PC-9 (cell line): ENCODE results near the gene DTD2. TPM values are rescaled to one million over a fixed set of nuclear protein-coding genes. Genes with fewer than 3 reads are reported as not detected.
A peak's percentile ranks its signal among the peaks of the same experiment; 100 is the strongest.

ENCODE experiments used
- BruUV-seq: library from RNA; stranded (reverse); fragments of 400-500 nt; replicated peaks from 2 replicates; lab custom pipeline; 2021; lab: Mats Ljungman, UMichigan
- CTCF ChIA-PET: fragments of 300-600 bp; sonication (Branson Sonifier 250); formaldehyde crosslinking; loops from one replicate; lab custom pipeline; 2022; ENCODE audit warnings: antibody characterized with exemption; lab: Charles Lee
- POLR2A ChIA-PET: fragments of 300-600 bp; sonication (Branson Sonifier 250); formaldehyde crosslinking; loops from one replicate; lab custom pipeline; 2022; ENCODE audit warnings: antibody characterized with exemption; ENCODE audit not compliant: unreplicated experiment; lab: Charles Lee
- DNase-seq, 2 experiments: peaks; one replicate each; pipeline versions ENCODE4 v3.0.0 to v3.0.0-alpha.2; 2015 to 2022; ENCODE audit warnings: mixed read lengths in 1 of 2
- H2AFZ ChIP-seq: fragments of 200-600 bp; sonication (generic); 2 replicates; pipeline ENCODE4 v1.8.1; 2017; ENCODE audit warnings: antibody characterized with exemption
- H3F3A ChIP-seq: fragments of 200-600 bp; sonication (generic); 2 replicates; pipeline ENCODE4 v1.8.1; 2017; ENCODE audit warnings: antibody characterized with exemption, mild to moderate bottlenecking, low read depth; ENCODE audit not compliant: insufficient read depth
- H3K27ac ChIP-seq: fragments of 200-600 bp; sonication (generic); 2 replicates; pipeline ENCODE4 v1.6.1; 2016; ENCODE audit warnings: mixed run types
- H3K27me3 ChIP-seq: fragments of 200-600 bp; sonication (generic); 2 replicates; pipeline ENCODE4 v1.6.1; 2016; ENCODE audit warnings: low read depth, mixed run types; ENCODE audit not compliant: insufficient read depth
- H3K36me3 ChIP-seq: fragments of 200-600 bp; sonication (generic); 2 replicates; pipeline ENCODE4 v1.6.1; 2016; ENCODE audit warnings: low read depth, mixed run types
- H3K4me1 ChIP-seq: fragments of 200-600 bp; sonication (generic); replicated peaks from 2 replicates; pipeline ENCODE4 v1.6.1; 2016; ENCODE audit warnings: mixed run types; ENCODE audit not compliant: insufficient read depth
- H3K4me2 ChIP-seq: fragments of 200-600 bp; sonication (generic); 2 replicates; pipeline ENCODE4 v1.6.1; 2017; ENCODE audit warnings: mixed run types
- H3K4me3 ChIP-seq: fragments of 200-600 bp; sonication (generic); 2 replicates; pipeline ENCODE4 v1.6.1; 2016; ENCODE audit warnings: mixed run types
- H3K79me2 ChIP-seq: fragments of 200-600 bp; sonication (generic); 2 replicates; pipeline ENCODE4 v1.6.1; 2017; ENCODE audit warnings: low read depth, mixed run types
- H3K9me2 ChIP-seq: fragments of 200-600 bp; sonication (generic); 2 replicates; pipeline ENCODE4 v1.8.1; 2017; ENCODE audit warnings: mild to moderate bottlenecking; ENCODE audit not compliant: insufficient read depth
- H3K9me3 ChIP-seq: fragments of 200-600 bp; sonication (generic); 2 replicates; pipeline ENCODE4 v1.8.1; 2016; ENCODE audit warnings: low read depth; ENCODE audit not compliant: insufficient read depth
- H4K20me1 ChIP-seq: fragments of 200-600 bp; sonication (generic); 2 replicates; pipeline ENCODE4 v1.8.1; 2017; ENCODE audit not compliant: insufficient read depth
- EZH2 ChIP-seq: fragments of 200-600 bp; sonication (generic); IDR thresholded peaks from 2 replicates; pipeline ENCODE4 v1.8.0; 2017; ENCODE audit warnings: antibody characterized with exemption, low read depth
- intact Hi-C: fragments of 100-400 bp; cut with micrococcal nuclease; formaldehyde crosslinking; loops from one replicate; pipeline ENCODE4 v1.10.0; 2022; ENCODE audit not compliant: unreplicated experiment
- total RNA-seq: library from RNA; stranded (reverse); gene quantifications from 2 replicates; pipeline ENCODE4 v1.2.3, GENCODE V29; 2021
- TF ChIP-seq, protein P1 (sequence below): fragments of 200-600 bp; sonication (generic); conservative IDR thresholded peaks from 2 replicates; pipeline ENCODE4 v1.6.1; 2017; ENCODE audit warnings: mixed run types, antibody characterized with exemption, mild to moderate bottlenecking, moderate library complexity

Gene DTD2
- total RNA-seq, 1 experiment from 2014 or later = 10.1 TPM

DNA sequence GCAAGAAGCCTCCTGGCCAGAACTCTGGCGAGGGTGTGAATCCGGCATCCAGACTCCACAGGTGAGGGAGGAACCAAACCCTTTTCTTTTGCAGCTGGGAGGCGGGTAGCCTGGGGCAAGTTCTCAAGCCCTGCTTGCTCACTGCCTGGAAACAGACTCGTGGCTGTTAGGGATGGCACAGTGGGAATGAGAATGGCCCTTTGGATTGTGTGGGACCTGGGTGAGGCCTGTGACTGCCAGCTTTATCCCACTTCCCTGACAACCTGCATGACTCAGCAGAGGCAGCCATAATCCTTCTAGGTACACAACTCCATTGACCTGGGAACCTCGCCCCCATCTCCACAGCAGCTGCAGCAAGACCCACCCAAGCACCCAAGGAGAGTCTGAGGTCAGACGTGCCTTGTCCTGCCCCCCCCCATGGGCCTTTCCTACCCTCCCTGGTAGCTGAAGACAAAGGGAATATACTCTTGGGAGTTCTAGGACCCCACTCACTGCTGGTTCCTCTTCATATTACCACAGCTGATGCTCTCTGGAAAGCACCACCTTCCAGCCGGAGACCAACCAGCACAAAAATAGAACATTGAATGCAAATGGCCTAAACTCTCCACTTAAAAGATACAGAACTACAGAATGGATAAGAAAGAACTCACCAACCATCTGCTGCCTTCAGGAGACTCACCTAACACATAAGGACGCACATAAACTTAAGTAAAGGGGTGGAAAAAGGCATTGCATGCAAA is 35.6 kb upstream of the DTD2 start:
- CTCF ChIA-PET = no interaction called here
- no peak overlapping the region for H3K27ac ChIP-seq
- peak in 1 of 2 experiments; percentile 21 for DNase-seq

DNA sequence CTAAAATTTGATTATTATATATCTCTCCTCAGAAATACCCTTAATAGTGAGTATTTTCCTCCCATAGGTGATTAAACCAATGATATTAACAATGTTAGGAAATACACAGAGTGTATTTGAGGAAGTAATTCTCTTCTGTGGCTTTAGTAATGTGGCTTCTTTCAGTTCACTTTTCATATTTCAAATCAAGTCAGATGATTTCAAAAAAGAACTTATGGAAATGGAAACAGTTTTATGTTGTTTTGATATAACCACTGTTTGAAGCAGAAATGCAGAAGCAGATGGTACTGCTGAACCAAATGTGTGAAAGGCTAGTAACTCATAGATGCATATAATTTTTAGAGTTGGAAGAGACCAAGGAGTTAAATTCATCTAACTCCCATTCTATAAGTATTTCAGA is 32.4 kb upstream of the DTD2 start:
- Histone ChIP-seq H3K36me3 (no peaks in the 10 kb centered on the region), H3K4me1 (no peaks in the 10 kb centered on the region), H3K9me2 (no peaks in the 10 kb centered on the region), H3F3A (no peaks in the 10 kb centered on the region), H3K27me3 (no peaks in the 10 kb centered on the region), H3K79me2 (no peaks in the 10 kb centered on the region), H3K4me2 (no peak overlapping the region), H3K9me3 (no peaks in the 10 kb centered on the region), H3K4me3 (no peak overlapping the region), H3K27ac (no peak overlapping the region), H4K20me1 (no peaks in the 10 kb centered on the region), H2AFZ (no peak overlapping the region)
- no peak for DNase-seq
- ChIA-PET POLR2A (no interaction called here), CTCF (no interaction called here)
- BruUV-seq = no TSS peak
- TF ChIP-seq, protein P1, sequence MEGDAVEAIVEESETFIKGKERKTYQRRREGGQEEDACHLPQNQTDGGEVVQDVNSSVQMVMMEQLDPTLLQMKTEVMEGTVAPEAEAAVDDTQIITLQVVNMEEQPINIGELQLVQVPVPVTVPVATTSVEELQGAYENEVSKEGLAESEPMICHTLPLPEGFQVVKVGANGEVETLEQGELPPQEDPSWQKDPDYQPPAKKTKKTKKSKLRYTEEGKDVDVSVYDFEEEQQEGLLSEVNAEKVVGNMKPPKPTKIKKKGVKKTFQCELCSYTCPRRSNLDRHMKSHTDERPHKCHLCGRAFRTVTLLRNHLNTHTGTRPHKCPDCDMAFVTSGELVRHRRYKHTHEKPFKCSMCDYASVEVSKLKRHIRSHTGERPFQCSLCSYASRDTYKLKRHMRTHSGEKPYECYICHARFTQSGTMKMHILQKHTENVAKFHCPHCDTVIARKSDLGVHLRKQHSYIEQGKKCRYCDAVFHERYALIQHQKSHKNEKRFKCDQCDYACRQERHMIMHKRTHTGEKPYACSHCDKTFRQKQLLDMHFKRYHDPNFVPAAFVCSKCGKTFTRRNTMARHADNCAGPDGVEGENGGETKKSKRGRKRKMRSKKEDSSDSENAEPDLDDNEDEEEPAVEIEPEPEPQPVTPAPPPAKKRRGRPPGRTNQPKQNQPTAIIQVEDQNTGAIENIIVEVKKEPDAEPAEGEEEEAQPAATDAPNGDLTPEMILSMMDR = no peak
- TF ChIP-seq EZH2 = no peak
- intact Hi-C loops = no loop called here

More for the DNA sequence above, 35.6 kb upstream of the DTD2 start:
- no peaks in the 10 kb centered on the region for H4K20me1 ChIP-seq
- H3K36me3 ChIP-seq = no peaks in the 10 kb centered on the region
- no peaks in the 10 kb centered on the region for H3K9me3 ChIP-seq
- no peak overlapping the region for H3K4me3 ChIP-seq
- no peaks in the 10 kb centered on the region for H3K79me2 ChIP-seq
- intact Hi-C loops = no loop called here
- no peak overlapping the region for H3K4me2 ChIP-seq
- no peaks in the 10 kb centered on the region for H3F3A ChIP-seq
- POLR2A ChIA-PET = interaction anchor here (0.6 kb wide), 1 partner anchor 68 kb away, joined by 4 read pairs; the partner anchor contains the start of gene NUBPL
- no peaks in the 10 kb centered on the region for H3K4me1 ChIP-seq
- H3K9me2 ChIP-seq = no peaks in the 10 kb centered on the region
- BruUV-seq = no TSS peak
- no peak overlapping the region for H2AFZ ChIP-seq
- TF ChIP-seq, protein P1 = no peak
- TF ChIP-seq EZH2 = no peak
- no peaks in the 10 kb centered on the region for H3K27me3 ChIP-seq

DNA sequence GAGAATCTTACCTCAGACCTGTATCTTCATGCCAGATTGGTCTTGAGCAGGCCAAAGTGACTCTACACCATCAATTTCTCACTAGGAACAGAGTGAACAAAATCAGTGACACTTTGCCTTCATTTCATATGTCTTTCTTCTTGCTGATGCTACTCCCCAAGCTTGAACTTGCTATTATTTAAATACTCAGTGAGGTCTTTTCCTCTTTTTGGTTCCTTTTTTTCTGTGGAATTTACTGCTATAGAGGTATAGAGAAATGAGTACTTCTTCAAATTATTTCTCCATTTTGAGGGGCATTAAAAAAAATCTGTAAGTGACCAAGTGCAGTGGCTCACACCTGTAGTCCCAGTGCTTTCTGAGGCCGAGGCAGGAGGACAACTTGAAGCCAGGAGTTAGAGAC is 30.6 kb upstream of the DTD2 start, which contains the start of gene GPR33:
GPR33 (minus strand) TSS at position 154 of the 400 bp plus-strand sequence. CDS start 4,074 bp downstream, outside the sequence.
- Histone ChIP-seq H3K79me2 (no peaks in the 10 kb centered on the region), H3F3A (no peaks in the 10 kb centered on the region), H3K4me3 (no peak within 1 kb of the TSS), H4K20me1 (no peaks in the 10 kb centered on the region), H3K27ac (no peak within 1 kb of the TSS), H3K9me3 (no peaks in the 10 kb centered on the region), H3K9me2 (no peaks in the 10 kb centered on the region), H2AFZ (no peak within 1 kb of the TSS), H3K36me3 (no peaks in the 10 kb centered on the region), H3K4me2 (no peak within 1 kb of the TSS), H3K27me3 (no peaks in the 10 kb centered on the region), H3K4me1 (no peaks in the 10 kb centered on the region)
- no TSS peak for BruUV-seq
- POLR2A ChIA-PET = no interaction called here
- DNase-seq = no peak
- intact Hi-C loops = no loop called here
- TF ChIP-seq EZH2 = no peak
- TF ChIP-seq, protein P1 = no peak
- CTCF ChIA-PET = no interaction called here
